Stimulated activated CD8-positive, alpha-beta memory T cell treated with anti-CD3 and anti-CD28 coated beads, Interleukin-12 subunit alpha, Interleukin-12 subunit beta, amount 100 ng/mL, for 4 hours (primary cell): ENCODE results near the gene GRB7.
"Not testable (repeated sequence)": the region's sequence is repeated elsewhere in the genome, so short reads cannot be mapped to it uniquely, and the experiment has no call there.

ENCODE experiments used
- DNase-seq: peaks from one replicate; pipeline ENCODE4 v3.0.0-alpha.2; 2020; ENCODE audit warnings: low read depth

Gene GRB7

DNA sequence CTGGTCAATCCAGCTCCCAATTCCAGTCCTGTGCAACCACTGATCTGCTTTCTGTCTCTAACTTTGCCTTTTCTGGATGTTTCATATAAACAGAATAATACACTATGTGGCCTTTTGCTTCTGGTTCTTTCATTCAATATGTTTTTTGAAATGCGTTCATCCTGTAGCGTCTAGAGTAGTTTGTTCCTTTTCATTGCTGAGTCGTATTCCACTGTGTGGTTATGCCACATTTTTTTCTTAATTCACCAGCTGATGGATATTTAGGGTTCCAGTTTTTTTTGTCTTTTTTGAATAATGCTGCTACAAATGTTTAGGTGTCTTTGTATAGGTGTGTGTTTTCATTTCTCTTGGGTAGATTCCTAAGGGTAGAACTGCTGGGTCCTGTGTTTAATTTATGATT lies 5.2 kb upstream of the GRB7 start:
- no peak for DNase-seq

DNA sequence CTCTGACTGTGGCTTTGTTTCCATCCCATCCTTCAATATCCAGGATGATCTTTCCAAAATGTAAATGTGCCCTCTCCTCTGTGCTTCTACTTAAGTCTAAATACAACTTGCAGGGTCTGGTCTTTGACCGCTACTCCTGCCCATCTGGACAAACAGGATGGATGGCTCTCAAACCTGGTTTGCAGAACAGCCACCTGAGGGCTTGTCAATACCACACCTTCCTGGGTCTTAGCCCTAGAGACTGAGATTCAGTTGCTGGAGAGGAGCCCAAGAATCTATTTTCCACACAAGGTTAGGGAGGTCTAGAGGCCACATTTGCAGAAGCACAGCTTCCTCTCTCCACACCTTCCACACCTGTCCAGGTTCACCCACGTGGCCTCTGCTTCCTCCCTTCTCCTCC lies 1.9 kb upstream of the GRB7 start:
- no peak for DNase-seq

DNA sequence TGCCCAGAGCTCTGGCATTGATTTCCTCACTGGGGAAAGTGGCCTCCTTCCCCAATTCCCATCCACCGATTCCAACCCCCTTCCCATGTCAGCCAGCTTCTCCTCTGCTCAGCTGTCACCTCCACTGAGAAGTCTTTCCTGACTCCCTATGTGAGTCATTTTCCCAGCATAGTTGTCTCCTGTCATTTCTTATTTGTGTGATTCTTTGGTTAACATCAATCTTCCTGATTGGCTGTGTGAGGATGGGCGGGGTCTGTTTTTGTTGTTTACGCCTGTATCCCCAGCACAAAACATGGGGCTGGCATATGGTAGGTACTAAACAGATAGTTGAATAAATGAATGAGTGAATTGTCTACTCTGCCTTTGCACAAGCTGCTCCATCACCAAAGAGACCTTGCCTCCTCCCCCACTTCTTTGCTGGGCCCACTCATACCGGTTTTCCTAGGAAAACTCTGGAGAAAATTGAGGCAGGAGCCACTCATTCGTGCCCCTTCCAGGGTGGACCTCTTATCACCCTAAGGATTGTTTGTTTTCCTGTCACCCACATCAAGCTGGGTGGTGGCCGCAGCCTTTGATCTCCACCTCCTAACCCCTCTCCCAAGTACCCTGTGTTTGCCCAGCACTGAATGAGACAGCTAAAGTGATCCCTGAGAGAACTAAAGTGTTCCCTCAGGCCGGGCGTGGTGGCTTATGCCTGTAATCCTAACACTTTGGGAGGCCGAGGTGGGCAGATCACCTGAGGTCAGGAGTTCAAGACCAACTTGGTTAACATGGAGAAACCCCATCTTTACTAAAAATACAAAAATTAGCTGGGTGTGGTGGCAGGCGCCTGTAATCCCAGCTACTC lies 1.2 kb upstream of the GRB7 start:
- DNase-seq = no peak

DNA sequence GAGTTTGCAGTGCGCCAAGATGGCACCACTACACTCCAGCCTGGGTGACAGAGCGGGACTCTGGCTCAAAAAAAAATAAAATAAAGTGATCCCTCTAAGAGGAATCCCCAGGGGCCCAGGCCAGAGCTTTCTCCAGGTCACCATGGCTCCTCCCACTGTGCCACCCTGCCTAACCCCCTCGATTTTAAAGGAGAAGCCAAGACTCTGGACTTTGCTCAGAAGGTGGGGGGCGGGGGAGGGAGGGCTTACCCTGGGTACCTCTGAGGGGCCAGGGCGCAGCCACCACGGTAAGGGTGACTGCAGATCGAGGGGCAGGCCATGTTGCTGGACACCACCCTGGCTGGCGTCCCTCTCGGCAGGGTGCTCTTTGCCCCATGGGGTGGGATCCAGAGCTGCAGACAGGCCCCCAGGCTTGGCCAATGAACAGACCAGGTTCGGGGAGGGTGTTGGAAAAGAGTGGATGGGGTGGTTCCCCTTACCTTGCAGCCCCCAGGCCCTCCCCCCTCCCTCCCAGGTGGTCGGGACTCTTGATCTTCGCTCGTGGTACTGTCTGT lies 455 bp upstream of the GRB7 start:
- DNase-seq = no peak

DNA sequence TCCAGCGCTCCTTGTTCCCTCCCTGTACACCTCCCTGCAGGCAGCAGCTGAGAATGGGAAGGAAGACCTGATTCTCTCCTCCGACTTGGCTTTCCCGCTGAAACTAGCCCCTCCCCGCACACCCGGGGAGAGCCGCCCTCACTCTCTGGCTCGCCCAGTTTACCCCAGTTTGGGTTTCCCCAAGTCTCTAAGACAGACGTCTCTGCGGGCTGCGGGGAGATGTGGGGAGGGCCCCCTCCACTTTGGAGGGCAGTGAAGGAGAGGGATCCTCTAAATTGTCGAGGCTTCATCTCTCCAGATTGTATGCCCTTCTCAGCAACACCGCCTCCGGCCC lies 797 bp downstream of the GRB7 start:
- peak; percentile 8 for DNase-seq

DNA sequence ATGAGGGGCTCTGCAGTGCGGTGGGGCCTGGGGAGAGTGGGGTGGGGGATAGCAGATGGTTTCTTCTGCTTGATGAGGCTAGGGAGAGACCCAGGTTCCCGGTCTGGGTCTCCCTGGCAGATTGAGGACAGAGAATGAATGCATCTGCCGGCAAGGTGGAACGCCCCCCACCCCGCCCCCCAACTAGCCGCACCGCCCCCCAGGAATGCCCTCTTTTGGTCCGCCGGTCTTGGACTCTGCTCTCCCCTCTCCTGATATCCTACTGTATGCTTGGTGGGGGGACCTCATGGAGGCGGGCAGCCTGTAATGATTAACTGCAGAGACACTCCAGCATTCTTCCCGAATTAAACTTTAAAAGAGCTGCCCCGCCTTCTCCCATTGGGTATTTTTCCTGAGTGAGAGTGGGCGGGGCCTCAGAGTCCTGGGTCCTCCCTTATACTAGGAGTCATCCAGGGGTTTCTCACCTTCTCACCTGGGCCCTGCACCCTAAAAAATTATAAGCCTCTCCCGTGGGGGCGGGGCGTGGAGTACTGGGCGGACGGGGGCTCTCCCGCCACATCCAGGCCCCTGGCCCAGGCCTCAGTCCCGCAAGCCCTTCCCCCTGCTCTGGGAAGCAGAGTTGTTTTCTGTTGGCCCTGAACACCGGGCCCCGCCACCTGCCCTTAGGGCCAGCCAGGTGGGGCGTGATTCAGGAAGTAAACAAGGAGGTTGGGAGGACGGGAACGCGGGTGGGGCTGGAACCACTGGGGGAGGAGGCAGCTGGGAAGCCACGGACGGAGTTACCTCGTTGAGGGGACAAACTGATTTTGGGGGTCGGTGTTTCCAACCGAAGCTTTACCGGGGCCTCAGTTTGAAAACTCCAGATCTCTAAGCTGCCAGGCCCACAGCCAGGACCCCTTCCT lies 1.5 kb downstream of the GRB7 start:
- DNase-seq = no peak

DNA sequence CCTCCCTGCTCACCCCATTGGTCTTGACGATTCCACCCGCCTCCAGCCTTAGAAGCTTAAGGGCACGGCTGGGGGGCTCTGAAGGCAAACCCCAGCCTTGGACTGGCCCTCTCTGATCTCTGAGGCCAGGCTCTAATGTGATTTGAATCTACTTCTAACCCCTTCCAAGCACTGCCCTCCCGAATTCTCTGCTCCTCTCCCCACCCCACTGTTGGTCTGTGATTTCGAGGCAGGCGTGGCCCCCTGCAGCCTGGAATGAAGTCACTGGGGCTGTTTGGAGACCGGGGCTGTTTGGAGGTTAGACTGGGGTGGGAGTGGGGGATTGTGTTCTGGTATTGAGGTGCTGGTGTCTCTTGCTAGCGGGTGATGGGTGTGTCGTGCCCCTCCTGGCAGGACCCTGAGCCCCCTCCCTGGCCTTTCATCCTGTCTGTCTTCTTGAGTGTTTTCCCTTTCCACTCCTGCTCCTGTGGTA lies 2.2 kb downstream of the GRB7 start:
- DNase-seq = no peak

DNA sequence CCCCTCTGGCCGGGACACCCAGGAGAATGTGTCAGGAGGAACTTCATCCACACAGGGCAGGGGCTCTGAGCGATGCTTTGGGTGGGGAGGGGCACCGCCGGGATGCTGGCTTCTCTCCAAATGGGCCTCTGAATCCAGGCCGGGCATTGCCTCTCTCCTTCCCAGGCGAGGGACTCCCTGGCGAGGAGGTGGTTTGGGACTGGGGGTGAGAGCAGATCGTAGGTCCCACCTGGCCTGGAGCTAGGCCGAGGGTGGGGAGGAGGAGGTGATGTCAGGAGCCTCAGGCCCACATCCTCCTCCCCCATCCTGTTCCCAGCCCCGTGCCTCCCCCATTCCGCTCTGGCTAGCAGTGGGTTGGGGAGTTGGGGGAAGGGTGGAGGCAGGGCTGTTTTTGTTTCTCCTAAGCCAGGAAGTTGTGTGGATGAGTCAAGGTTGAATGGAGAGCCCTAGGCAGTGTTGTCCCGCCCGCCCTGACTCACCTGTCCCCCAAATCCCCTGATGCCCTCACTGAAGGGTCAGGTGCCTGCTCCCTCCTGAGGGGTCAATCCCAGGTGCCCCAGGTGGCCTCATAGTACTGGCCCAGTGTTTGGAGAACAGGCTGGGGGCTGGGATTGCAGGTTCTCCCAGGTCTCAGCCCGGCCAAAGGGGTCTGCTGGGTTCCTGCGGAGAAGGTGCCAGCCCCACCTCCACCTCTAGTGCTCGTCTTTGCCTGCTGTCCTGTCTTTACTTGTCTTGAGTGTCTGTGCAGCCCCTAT lies 2.8 kb downstream of the GRB7 start:
- no peak for DNase-seq

DNA sequence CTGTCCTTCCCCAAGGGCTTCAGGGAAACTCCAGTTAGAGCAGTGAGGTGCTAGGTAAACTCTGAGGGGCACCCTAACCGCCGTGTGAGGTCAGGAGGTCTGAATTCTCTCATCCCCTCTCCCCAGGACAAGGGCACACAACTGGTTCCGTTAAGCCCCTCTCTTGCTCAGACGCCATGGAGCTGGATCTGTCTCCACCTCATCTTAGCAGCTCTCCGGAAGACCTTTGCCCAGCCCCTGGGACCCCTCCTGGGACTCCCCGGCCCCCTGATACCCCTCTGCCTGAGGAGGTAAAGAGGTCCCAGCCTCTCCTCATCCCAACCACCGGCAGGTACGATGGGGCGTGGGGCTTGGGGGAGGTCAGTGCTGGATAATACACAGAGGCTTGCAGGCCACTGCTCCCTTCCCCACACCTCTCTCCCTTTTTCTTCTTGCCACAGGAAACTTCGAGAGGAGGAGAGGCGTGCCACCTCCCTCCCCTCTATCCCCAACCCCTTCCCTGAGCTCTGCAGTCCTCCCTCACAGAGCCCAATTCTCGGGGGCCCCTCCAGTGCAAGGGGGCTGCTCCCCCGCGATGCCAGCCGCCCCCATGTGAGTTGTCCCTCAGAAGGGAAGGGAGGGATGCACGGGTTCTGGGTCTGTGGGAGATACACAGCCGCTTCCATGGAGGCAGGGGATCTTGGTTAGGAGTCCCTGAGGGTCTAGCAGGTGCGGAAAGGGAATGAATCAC lies 4.6 kb downstream of the GRB7 start:
- no peak for DNase-seq

DNA sequence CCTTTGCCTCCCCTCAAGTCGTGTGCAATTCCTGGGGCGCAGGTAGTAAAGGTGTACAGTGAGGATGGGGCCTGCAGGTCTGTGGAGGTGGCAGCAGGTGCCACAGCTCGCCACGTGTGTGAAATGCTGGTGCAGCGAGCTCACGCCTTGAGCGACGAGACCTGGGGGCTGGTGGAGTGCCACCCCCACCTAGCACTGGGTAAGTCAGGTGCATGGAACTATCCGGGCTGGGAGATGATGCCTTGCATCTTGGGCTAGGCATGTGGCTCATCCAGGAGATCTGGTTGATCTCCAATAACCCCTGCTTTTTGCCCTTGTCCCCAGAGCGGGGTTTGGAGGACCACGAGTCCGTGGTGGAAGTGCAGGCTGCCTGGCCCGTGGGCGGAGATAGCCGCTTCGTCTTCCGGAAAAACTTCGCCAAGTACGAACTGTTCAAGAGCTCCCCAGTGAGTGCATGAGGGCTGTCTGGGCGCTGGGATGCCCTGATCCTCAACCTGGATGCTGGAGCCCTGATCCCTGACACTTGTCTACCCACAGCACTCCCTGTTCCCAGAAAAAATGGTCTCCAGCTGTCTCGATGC lies 5.2 kb downstream of the GRB7 start:
- no peak for DNase-seq

DNA sequence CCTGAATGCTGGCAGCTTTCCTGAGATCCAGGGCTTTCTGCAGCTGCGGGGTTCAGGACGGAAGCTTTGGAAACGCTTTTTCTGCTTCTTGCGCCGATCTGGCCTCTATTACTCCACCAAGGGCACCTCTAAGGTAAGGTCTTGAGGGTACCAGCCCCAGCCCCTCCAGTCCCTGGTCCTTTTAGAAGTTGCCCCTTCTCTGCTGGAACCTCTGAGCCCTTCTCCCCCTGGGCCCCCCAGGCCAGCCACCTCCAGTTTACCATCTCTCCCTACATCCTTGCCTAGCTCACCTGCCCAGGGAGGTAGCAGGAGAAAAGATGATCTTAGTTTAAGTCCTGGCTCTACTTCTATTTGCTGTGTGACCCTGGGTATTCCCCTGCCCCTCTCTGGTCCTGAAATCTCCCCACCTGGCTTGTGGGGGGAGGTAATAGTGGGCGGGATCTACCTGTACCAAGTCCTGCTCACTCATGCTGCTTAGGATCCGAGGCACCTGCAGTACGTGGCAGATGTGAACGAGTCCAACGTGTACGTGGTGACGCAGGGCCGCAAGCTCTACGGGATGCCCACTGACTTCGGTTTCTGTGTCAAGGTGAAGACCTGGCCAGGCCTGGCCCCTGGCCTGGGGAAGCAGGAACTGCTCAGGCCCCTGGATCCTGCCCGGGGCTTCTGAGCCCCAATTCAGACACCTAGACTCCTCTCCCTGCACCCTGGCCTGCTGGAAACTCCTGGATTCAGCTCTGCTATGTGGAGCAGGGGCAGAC lies 6.5 kb downstream of the GRB7 start:
- no peak for DNase-seq

DNA sequence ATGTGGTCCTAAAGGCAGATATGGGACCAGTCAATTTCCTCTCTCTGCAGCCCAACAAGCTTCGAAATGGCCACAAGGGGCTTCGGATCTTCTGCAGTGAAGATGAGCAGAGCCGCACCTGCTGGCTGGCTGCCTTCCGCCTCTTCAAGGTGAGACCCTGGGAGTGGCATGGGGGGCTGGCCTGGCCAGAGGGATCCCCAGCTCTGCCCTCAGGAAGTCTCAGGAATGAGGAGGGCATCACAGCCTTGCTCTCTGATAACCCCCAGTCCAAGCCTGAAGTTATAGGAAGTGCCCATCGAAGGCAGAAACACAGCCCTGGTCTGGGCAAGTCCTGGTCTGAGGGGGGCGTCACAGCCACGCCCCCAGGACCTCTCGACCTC lies 7.1 kb downstream of the GRB7 start:
- no peak for DNase-seq

DNA sequence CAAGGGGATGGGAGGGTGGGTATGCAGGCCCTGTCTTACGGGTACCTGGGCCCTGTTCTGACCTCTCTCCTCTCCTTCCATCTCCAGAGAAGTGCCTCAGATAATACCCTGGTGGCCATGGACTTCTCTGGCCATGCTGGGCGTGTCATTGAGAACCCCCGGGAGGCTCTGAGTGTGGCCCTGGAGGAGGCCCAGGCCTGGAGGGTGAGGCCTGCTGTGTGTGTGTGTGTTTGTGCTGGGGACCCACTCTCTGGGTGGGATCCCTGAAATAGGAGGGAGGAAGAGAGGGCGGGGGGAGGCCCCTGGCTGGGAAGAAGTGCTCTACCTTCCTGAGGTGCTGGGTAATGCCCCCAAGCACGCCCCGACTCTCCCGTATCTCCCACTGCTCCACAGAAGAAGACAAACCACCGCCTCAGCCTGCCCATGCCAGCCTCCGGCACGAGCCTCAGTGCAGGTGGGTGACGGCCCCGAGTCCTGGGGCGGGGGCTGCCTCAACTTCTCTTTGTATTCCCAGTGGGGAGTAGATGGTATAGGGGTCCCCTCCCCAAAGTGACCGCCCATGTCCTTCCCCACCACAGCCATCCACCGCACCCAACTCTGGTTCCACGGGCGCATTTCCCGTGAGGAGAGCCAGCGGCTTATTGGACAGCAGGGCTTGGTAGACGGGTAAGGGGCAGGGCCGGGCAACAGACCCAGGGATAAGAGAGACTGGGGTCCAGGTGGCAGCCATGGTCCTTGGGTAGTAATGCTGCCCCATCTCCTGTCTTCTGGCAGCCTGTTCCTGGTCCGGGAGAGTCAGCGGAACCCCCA lies 7.8 kb downstream of the GRB7 start:
- no peak for DNase-seq

DNA sequence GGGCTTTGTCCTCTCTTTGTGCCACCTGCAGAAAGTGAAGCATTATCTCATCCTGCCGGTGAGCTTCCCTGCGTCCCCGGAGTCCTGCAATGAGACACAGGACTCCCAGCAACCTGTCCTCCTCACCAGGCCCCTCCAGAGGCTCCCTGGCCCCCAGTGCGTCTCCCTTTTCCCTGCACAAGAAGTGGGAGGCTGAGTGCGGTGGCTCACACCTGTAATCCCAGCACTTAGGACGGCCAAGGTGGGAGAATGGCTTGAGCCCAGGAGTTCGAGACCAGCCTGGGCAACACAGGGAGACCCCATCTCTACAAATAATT lies 8.4 kb downstream of the GRB7 start:
- no peak for DNase-seq

DNA sequence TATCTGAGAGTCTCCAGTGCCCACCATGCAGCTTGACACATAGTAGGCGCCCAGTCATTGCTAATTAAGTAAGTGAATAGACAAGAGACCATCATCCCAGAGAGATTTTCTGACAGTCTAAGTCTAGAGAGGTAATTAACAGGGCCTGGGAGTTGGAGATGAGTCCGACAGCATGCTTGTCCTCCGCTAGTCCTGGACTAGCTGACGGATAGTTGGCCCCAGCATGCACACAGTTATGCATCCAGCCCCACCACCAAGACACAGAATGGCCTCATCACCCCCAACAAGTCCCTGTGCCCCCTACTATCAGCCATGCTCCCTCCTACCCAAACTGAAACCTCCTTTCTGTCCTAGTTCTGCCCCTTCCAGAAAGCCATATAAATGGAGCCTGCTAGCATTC lies 10.0 kb downstream of the GRB7 start:
- DNase-seq = no peak

DNA sequence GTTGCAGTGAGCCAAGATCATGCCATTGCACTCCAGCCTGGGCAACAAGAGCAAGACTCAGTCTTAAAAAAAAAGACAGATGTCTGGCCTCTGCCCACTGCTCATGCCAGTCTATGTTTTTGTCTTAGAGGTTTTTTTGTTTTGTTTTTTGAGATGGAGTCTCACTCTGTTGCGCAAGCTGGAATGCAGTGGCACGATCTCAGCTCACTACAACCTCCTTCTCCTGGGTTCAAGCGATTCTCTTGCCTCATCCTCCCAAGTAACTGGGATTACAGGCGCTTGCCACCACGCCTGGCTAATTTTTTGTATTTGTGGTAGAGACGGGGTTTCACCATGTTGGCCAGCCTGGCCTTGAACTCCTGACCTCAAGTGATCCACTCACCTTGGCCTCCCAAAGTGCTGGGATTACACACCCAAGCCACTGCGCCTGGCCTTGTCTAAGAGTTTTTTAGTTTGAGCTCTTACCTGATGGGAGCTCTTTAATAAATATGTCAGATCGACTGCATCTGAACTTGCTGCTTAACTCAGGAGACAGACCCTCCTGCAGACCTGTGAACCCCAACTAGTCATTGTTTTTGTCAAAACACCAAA lies 10.8 kb downstream of the GRB7 start:
- DNase-seq = not testable (repeated sequence)

DNA sequence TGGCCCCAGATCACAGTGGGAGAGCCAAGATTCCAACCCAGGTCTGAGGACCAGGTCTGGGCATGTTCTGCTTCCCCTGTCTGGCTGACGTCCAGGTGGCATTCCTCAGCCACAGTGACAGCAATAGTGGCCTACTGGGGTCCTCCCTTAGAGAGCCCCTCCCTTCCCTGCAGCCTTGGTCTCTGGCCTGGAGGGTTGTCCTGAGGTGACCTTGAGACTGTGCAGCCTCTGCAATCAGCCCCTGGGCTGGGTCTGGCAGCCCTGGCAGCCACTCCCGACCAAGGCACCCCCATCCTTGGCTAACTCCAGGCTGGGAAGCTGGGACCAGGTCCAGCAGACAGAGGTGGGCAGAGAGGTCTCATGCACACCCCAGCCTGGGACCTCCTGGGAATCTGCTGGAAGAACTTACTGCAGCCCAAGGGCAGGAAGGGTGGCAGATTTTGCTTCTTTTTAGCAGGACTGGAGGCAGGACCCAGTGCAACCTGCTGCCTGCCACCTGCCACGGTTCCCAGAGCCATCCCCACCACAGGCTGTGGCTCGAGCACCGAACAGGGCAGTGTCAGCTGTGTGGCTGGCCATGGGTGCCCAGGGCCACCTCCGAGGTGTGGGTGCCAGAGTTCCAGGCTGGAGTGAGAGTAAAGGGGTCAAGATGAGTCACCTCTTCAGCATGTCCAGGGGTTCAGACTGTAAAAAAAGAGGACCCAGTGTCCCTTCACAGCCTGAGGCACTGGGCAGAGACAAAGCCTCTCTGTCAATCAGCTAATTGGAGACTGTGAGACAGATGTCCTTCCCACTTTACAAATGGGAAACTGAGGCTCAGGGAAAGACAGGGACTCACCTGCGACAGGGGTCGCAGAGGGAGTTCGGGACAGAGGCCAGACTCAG lies 12.6 kb downstream of the GRB7 start:
- DNase-seq = no peak

DNA sequence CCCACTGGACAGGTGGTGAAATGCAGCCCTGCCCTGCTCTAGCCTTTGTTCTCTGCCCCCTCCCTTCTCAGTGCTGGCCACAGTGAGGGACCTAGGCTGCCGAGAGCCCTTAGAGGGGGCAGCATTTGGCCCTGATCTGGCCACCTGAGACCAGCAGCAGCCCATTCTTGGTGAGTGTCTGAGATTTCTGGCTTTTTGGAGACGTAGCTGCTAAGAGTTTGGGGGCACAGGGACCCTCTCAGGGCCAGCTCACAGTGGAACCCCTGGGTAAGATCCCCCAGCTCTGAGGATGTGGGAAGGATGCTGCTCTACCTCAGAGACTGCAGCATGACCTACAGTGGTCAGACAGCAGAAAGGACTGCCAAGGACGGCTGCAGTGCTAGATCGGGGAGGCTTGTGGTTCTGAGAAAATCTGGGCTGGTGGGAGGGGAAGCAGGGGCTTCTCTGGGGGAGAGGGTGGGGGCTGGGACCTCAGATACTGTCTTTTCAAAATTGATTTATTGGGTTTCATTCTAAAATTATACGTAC lies 13.3 kb downstream of the GRB7 start:
- DNase-seq = no peak
